NB4 (cell line): Measurements from ENCODE around the gene TRIM45.

ENCODE experiments used
- MYC ChIP-seq: IDR thresholded peaks from 2 replicates; pipeline ENCODE4 v1.6.1; 2011; ENCODE audit warnings: low read depth, low read length
- POLR2A ChIP-seq: IDR thresholded peaks from 2 replicates; pipeline ENCODE4 v1.6.1; 2011; ENCODE audit warnings: mild to moderate bottlenecking; ENCODE audit not compliant: insufficient read length; ENCODE audit errors: extremely low read depth
- TF ChIP-seq, protein P1 (sequence below): IDR thresholded peaks from one replicate; pipeline ENCODE4 v1.5.1; 2012; ENCODE audit warnings: low read depth, low read length
- TF ChIP-seq, protein P2 (sequence below): IDR thresholded peaks from 2 replicates; pipeline ENCODE4 v1.6.1; 2011; ENCODE audit warnings: low read depth, low read length

DNA sequence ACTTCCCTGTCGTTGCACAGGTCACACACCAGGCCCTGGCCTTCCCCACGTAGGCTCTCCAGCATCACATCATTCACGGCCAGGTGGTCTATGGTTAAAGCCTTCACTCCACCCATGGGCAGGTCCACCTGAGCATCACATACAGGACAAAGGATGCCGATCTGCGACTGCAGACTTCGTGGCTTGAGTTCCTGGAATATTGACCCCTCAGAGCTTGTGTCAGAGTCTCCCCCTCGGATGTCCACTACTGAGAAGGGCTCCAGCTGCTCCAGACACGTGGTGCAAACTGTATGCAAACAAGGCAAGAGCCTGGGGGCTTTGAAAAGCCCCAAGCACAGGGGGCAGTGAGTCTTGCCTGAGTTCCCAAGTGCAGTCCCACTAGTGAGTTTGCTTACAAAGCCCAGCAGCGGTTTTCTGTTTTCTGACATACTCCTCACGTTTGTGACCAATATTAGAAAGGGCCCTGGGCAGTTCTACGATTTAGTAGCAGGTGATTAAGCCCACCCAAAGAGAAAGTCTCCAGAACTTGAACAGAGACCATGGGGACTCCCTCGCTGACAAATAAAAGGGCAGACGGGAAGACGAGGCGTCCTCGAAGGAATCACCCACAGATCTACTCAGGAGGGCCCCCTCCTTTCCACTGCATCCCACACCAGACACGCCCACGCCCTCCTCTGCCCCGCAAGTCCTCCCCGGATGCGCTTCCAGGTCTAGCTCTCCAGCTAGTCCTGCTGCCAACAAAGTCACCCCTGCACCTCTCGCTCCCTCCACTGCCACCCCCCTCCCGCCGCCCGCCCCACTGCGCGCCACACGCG is 568 bp downstream of the TRIM45 start:
- TF ChIP-seq, protein P1, sequence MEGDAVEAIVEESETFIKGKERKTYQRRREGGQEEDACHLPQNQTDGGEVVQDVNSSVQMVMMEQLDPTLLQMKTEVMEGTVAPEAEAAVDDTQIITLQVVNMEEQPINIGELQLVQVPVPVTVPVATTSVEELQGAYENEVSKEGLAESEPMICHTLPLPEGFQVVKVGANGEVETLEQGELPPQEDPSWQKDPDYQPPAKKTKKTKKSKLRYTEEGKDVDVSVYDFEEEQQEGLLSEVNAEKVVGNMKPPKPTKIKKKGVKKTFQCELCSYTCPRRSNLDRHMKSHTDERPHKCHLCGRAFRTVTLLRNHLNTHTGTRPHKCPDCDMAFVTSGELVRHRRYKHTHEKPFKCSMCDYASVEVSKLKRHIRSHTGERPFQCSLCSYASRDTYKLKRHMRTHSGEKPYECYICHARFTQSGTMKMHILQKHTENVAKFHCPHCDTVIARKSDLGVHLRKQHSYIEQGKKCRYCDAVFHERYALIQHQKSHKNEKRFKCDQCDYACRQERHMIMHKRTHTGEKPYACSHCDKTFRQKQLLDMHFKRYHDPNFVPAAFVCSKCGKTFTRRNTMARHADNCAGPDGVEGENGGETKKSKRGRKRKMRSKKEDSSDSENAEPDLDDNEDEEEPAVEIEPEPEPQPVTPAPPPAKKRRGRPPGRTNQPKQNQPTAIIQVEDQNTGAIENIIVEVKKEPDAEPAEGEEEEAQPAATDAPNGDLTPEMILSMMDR, result no peak
- TF ChIP-seq, protein P2, sequence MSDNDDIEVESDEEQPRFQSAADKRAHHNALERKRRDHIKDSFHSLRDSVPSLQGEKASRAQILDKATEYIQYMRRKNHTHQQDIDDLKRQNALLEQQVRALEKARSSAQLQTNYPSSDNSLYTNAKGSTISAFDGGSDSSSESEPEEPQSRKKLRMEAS, result no peak
- no peak for TF ChIP-seq POLR2A
- no peak for TF ChIP-seq MYC
